Neural cell (in vitro differentiated cells): ENCODE results near the gene EVA1A.

Source experiments
- EP300 ChIP-seq: fragments of 450-650 bp; conservative IDR thresholded peaks from 2 replicates; pipeline ENCODE4 v1.6.1; 2014; ENCODE audit warnings: antibody characterized with exemption, mild to moderate bottlenecking, moderate library complexity; ENCODE audit not compliant: poor library complexity, severe bottlenecking
- EZH2 ChIP-seq: fragments of 200-600, 300-800 bp; shearing (Covaris generic), sonication (generic); IDR thresholded peaks from 2 replicates; pipeline ENCODE4 v1.6.1; 2014; ENCODE audit warnings: antibody characterized with exemption, low read length, borderline replicate concordance, mild to moderate bottlenecking; ENCODE audit not compliant: insufficient read depth, poor library complexity, severe bottlenecking
- POLR2AphosphoS5 ChIP-seq: IDR thresholded peaks from 2 replicates; pipeline ENCODE4 v1.6.1; 2012
- RAD21 ChIP-seq: fragments of 450-650 bp; conservative IDR thresholded peaks from 2 replicates; pipeline ENCODE4 v1.6.1; 2014; ENCODE audit warnings: antibody characterized with exemption, mild to moderate bottlenecking, moderate library complexity
- SMC3 ChIP-seq: fragments of 450-650 bp; conservative IDR thresholded peaks from 2 replicates; pipeline ENCODE4 v1.6.1; 2014; ENCODE audit warnings: antibody characterized with exemption, mild to moderate bottlenecking, moderate library complexity; ENCODE audit not compliant: poor library complexity
- TAF1 ChIP-seq: IDR thresholded peaks from 2 replicates; pipeline ENCODE4 v1.6.1; 2012; ENCODE audit warnings: low read depth
- TF ChIP-seq, protein P1 (sequence below): fragments of 450-650 bp; IDR thresholded peaks from 2 replicates; pipeline ENCODE4 v1.5.1; 2014; ENCODE audit warnings: antibody characterized with exemption, mild to moderate bottlenecking, moderate library complexity; ENCODE audit not compliant: poor library complexity, severe bottlenecking
- TF ChIP-seq, protein P2 (sequence below): IDR thresholded peaks from 2 replicates; pipeline ENCODE4 v1.6.1; 2012; ENCODE audit warnings: borderline replicate concordance

DNA sequence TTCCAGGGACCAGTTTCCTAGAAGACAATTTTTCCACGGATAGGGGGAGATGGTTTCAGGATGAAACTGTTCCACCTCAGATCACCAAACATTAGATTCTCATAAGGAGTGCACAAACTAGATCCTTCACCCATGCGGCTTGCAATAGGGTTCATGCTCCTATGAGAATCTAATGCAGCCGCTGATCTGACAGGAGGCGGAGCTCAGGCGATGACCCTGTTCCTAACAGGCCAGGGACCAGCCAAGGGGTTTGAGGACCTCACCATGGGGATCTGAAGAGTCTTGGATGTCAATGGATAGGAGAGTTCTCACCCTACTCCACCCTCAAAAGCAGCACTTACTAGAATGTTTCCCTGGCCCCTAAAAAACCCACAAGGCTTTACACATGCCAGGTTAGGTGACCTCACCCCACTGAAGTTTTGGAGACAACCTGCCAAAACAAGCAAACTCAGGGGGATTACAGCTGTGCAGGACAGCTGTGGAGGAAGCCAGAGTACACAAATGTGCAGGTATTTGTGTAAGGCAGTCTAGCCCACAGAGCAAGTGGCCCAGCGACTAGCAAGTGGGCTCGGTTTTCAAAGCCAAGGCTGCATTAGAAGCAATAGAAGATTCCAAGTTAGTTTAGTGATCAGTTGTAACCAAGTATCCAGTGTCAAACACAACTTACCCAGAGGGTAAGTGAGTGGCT is 3.9 kb downstream of the EVA1A start:
- TF ChIP-seq, protein P1, sequence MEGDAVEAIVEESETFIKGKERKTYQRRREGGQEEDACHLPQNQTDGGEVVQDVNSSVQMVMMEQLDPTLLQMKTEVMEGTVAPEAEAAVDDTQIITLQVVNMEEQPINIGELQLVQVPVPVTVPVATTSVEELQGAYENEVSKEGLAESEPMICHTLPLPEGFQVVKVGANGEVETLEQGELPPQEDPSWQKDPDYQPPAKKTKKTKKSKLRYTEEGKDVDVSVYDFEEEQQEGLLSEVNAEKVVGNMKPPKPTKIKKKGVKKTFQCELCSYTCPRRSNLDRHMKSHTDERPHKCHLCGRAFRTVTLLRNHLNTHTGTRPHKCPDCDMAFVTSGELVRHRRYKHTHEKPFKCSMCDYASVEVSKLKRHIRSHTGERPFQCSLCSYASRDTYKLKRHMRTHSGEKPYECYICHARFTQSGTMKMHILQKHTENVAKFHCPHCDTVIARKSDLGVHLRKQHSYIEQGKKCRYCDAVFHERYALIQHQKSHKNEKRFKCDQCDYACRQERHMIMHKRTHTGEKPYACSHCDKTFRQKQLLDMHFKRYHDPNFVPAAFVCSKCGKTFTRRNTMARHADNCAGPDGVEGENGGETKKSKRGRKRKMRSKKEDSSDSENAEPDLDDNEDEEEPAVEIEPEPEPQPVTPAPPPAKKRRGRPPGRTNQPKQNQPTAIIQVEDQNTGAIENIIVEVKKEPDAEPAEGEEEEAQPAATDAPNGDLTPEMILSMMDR: no peak
- TF ChIP-seq POLR2AphosphoS5: no peak
- TF ChIP-seq EZH2: no peak
- TF ChIP-seq, protein P2, sequence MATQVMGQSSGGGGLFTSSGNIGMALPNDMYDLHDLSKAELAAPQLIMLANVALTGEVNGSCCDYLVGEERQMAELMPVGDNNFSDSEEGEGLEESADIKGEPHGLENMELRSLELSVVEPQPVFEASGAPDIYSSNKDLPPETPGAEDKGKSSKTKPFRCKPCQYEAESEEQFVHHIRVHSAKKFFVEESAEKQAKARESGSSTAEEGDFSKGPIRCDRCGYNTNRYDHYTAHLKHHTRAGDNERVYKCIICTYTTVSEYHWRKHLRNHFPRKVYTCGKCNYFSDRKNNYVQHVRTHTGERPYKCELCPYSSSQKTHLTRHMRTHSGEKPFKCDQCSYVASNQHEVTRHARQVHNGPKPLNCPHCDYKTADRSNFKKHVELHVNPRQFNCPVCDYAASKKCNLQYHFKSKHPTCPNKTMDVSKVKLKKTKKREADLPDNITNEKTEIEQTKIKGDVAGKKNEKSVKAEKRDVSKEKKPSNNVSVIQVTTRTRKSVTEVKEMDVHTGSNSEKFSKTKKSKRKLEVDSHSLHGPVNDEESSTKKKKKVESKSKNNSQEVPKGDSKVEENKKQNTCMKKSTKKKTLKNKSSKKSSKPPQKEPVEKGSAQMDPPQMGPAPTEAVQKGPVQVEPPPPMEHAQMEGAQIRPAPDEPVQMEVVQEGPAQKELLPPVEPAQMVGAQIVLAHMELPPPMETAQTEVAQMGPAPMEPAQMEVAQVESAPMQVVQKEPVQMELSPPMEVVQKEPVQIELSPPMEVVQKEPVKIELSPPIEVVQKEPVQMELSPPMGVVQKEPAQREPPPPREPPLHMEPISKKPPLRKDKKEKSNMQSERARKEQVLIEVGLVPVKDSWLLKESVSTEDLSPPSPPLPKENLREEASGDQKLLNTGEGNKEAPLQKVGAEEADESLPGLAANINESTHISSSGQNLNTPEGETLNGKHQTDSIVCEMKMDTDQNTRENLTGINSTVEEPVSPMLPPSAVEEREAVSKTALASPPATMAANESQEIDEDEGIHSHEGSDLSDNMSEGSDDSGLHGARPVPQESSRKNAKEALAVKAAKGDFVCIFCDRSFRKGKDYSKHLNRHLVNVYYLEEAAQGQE: no peak
- TF ChIP-seq TAF1: no peak
- no peak for TF ChIP-seq EP300
- TF ChIP-seq RAD21: no peak
- TF ChIP-seq SMC3: no peak
